Pancreas (tissue), 10 donors: ENCODE data around the gene CDADC1. TPM values are rescaled to one million over a fixed set of nuclear protein-coding genes. Genes with fewer than 3 reads are reported as not detected.

ENCODE experiments used
- ATAC-seq, 4 donors: fragments of 200-7000 bp; cut with Tn5 transposase; one replicate each; pipeline versions ENCODE4 v1.8.0 to v1.9.1; 2020; ENCODE audit warnings: mild to moderate bottlenecking in 4 of 4, moderate library complexity in 4 of 4
- DNase-seq, 6 donors: peaks; one replicate each; pipeline ENCODE4 v3.0.0-alpha.2; 2020
- FAIRE-seq: peaks from 2 replicates; lab custom pipeline; 2012; peaks lifted over from hg19 to GRCh38; lab: Jason Lieb, UNC
- H3K27ac ChIP-seq, 4 donors: fragments of 200-600 bp; sonication (generic); 1 replicate in 3 of 4; 2 replicates in 1 of 4; pipeline versions ENCODE4 v1.5.0 to v1.8.0; 2020
- H3K27me3 ChIP-seq, 4 donors: fragments of 200-600 bp; one replicate each; pipeline ENCODE4 v1.8.0; 2021
- H3K36me3 ChIP-seq, 3 donors: fragments of 200-600 bp; sonication (generic) in 1 of 3; one replicate each; pipeline versions ENCODE4 v1.5.0 to v1.8.0; 2020 to 2021
- H3K4me1 ChIP-seq, 3 donors: fragments of 200-600 bp; one replicate each; pipeline ENCODE4 v1.8.0; 2021
- H3K4me3 ChIP-seq, 4 donors: fragments of 200-600 bp; sonication (generic) in 2 of 4; one replicate each; pipeline versions ENCODE4 v1.5.0 to v1.8.0; 2020 to 2021
- H3K9me3 ChIP-seq, 4 donors: fragments of 200-600 bp; one replicate each; pipeline ENCODE4 v1.8.0; 2021
- CTCF ChIP-seq, 4 donors: fragments of 200-600 bp; sonication (generic) in 3 of 4; IDR thresholded peaks; one replicate each; pipeline versions ENCODE4 v1.5.0 to v1.8.0; 2021; ENCODE audit warnings: antibody characterized with exemption in 4 of 4
- WGBS, 2 donors: extraction: QIAGEN DNeasy Blood & Tissue Kit; methylation state at CpG; one replicate each; pipeline ENCODE4 v1.1.7; 2013; 5-methylcytosine and 5-hydroxymethylcytosine counted together
- intact Hi-C, 3 donors: fragments of 100-400 bp; cut with DNase I; formaldehyde crosslinking; loops; one replicate each; pipeline versions ENCODE4 v1.11.1 to v1.14.2; 2022
- polyA plus RNA-seq, 2 donors: library from polyadenylated mRNA; stranded (reverse); fragments of 200-250 nt; gene quantifications; one replicate each; pipeline ENCODE4 v1.2.3, GENCODE V29; 2013
- total RNA-seq, 6 donors: library from RNA; stranded (reverse); fragmentation: NEBNext Ultra II Directional in 4 of 6; extraction: Animal tissue kit (Norgen Biotek cat#: 25700) in 4 of 6; gene quantifications; one replicate each; pipeline versions ENCODE4 v1.2.1 to v1.2.4, GENCODE V29; 2021 to 2023
- donor health status: healthy with polysubstance abuse.
- donor health status: DM: no; HTN: no; CAD: no; lungs with moderate emphysema.
- donor health status: DM: no; HTN: no; CAD: no.
- donor health status: control.
- donor health status: control.
- donor health status: Bipolar disorder and iron deficiency.
- donor health status: DM: yes; HTN: yes; CAD: no.
- donor health status: DM: no; HTN: no; CAD: no.
- donor health status: DM: no; HTN: no; CAD: no.
- donor health status: DM: yes; HTN: yes; CAD: no.

The CDADC1 gene
- total and polyA plus RNA-seq, 8 donors: 2.5 to 4.4 (median 3.5) TPM

- peak in 2 of 6 donors; percentile 69 to 72 for DNase-seq
- Histone ChIP-seq H3K36me3 (no peaks in the 10 kb centered on the region), H3K27ac (no peak within 1 kb of the TSS), H3K4me3 (peak within 1 kb of the TSS; percentile 7 to 47 (median 20)), H3K4me1 (peaks cover 0 to 4% (median 3%) of the 10 kb centered on the region in 3 donors), H3K27me3 (peaks cover 0 to 12% (median 0%) of the 10 kb centered on the region in 4 donors), H3K9me3 (no peaks in the 10 kb centered on the region)
- FAIRE-seq: no peak
- intact Hi-C loops: no loop called here
- peak; percentile 58 to 84 (median 74) for ATAC-seq
- 5 to 7% methylated on average over 59 to 111 of the region's 111 CpGs for WGBS, 2 donors
- no peak for TF ChIP-seq CTCF (IDR thresholded peaks at IDR 0.05)
Measured at GRCh38 chr13:49220036-49220855, 27.5 kb upstream of the CDADC1 start, which contains the start of gene MLNR. MLNR (plus strand) TSS chr13:49220338; CDS start chr13:49220338, 0 bp downstream.

- WGBS, 2 donors: 11 to 14% methylated on average over 73 of the region's 73 CpGs
- H3K27ac ChIP-seq: no peak overlapping the region
- ATAC-seq (no peak), DNase-seq (peak in 1 of 6 donors; percentile 48), FAIRE-seq (no peak)
- intact Hi-C loops: no loop called here
- H3K36me3 ChIP-seq: no peaks in the 10 kb centered on the region
- peak overlapping the region in 2 of 4 donors; percentile 29 to 47 for H3K4me3 ChIP-seq
- H3K4me1 ChIP-seq: peaks cover 0 to 8% (median 4%) of the 10 kb centered on the region in 3 donors
- TF ChIP-seq CTCF (IDR thresholded peaks at IDR 0.05): no peak
- peaks cover 0 to 12% (median 0%) of the 10 kb centered on the region in 4 donors for H3K27me3 ChIP-seq
- no peaks in the 10 kb centered on the region for H3K9me3 ChIP-seq
Measured at GRCh38 chr13:49220856-49221589, 26.7 kb upstream of the CDADC1 start.

- FAIRE-seq (no peak), DNase-seq (no peak), ATAC-seq (no peak)
- Histone ChIP-seq H3K27ac (no peak overlapping the region), H3K4me3 (no peak overlapping the region), H3K4me1 (peaks cover 0 to 8% (median 4%) of the 10 kb centered on the region in 3 donors), H3K9me3 (no peaks in the 10 kb centered on the region), H3K27me3 (peaks cover 0 to 12% (median 0%) of the 10 kb centered on the region in 4 donors), H3K36me3 (no peaks in the 10 kb centered on the region)
- intact Hi-C loops: no loop called here
- no peak for TF ChIP-seq CTCF (IDR thresholded peaks at IDR 0.05)
- 72 to 82% methylated on average over 4 of the region's 4 CpGs for WGBS, 2 donors
Measured at GRCh38 chr13:49221590-49221965, 26.1 kb upstream of the CDADC1 start.

GRCh38 chr13:49225223-49226042 lies 22.3 kb upstream of the CDADC1 start:
- H3K36me3 ChIP-seq: no peaks in the 10 kb centered on the region
- intact Hi-C loops: no loop called here
- WGBS, 2 donors: 26 to 28% methylated on average over 5 of the region's 5 CpGs
- H3K27me3 ChIP-seq: peaks cover 0 to 4% (median 0%) of the 10 kb centered on the region in 4 donors
- no peak overlapping the region for H3K4me3 ChIP-seq
- peaks cover 0 to 8% (median 4%) of the 10 kb centered on the region in 3 donors for H3K4me1 ChIP-seq
- no peak overlapping the region for H3K27ac ChIP-seq
- TF ChIP-seq CTCF (IDR thresholded peaks at IDR 0.05): no peak
- no peak for DNase-seq
- no peak for FAIRE-seq
- peak; percentile 84 to 95 (median 92) for ATAC-seq
- no peaks in the 10 kb centered on the region for H3K9me3 ChIP-seq
